T-helper 17 cell (primary cell): ENCODE results near the gene NPR3. TPM values are rescaled to one million over a fixed set of nuclear protein-coding genes. Genes with fewer than 3 reads are reported as not detected.

Experiments
- total RNA-seq, 4 donors: library from RNA in 2 of 4; stranded (reverse) in 2 of 4; gene quantifications; one replicate each; pipeline ENCODE4 v1.2.3 and lab custom pipeline; 2022 to 2026

Gene NPR3
- total RNA-seq, 2 donors from 2014 or later = 0.05 to 0.50 TPM

Other genes with a start within 250 kb of the NPR3 start
- 100 to 1,000 TPM; 311 to 325 TPM for gene SUB1, start 125.8 kb upstream of the NPR3 start, total RNA-seq